Measurements from ENCODE around the gene STARD9.
"Not testable (repeated sequence)": the region's sequence is repeated elsewhere in the genome, so short reads cannot be mapped to it uniquely, and the experiment has no call there.

The STARD9 gene

GRCh38 chr15:42732095-42732827 is 156.9 kb downstream of the STARD9 start:
- FAIRE-seq: no peak

GRCh38 chr15:42733027-42733426 is 157.6 kb downstream of the STARD9 start:
- FAIRE-seq: no peak

GRCh38 chr15:42734076-42734672 is 158.8 kb downstream of the STARD9 start:
- FAIRE-seq: no peak

DNA sequence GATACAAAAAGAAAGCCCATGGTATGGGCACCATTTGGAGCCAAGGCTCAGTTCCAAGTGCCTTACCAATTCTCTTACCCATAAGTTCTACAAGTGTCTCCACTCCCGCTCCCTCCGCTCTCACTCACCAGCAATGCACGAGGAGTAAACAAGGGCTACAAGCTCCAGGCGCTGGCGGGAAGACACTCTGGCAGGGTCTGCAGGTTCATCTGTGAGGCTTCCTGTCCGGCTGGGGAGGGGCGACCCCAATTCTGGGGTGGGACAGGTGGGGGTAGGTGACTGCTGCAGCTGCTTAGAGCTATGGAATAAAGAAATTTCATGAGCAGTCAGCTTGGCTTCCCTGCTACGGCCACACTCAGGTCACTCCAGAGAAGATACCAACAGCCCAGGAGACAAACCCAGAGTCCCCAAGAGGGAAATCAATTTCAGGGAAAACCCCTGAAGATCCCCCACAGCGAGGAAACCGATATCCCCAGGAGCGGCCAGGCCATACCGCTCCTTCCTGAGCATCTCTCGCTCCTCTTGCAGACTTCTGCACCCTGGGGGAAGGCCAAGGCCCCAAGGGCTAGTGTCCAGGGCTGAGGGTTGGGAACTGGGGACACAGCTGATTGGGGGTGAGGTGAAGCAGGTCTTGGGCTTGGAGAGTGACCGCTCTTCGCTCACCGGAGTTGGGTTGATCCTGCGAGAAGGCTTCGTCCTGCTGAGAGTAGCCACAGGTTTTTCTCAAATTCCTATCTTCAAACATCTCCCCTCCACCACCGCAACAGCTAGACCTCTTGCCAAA is 160.2 kb downstream of the STARD9 start:
- no peak for FAIRE-seq

DNA sequence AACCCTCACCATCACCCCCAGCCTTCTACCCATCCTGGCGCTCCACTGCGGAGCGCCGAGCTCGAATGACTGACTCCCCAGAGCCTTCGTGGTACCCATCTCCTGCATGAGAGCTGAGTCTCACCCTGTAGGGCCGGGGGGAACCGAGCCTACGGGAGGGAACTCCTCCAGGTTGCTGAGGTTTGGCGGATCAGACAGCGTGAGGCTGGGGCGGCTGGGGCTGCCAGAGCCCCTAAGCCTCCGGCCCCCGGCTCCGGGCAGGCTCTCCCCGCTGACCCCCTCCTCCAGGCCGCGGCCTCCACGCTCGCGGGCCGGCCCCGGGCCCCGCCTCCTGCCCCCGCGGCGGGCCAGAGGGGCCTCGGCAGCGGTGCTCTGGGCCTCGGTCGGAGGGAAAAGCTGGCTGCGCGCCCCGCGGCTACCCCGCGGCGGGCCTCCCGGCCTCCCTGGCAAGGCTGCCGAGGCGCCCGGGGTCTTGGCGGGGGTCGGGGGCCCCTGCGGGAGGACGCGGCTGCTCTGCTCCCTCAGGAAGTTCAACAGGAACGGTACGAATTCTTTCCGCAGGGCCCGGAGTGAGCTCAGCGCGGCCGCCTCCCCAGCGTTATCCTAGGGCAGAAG is 160.9 kb downstream of the STARD9 start:
- no peak for FAIRE-seq

DNA sequence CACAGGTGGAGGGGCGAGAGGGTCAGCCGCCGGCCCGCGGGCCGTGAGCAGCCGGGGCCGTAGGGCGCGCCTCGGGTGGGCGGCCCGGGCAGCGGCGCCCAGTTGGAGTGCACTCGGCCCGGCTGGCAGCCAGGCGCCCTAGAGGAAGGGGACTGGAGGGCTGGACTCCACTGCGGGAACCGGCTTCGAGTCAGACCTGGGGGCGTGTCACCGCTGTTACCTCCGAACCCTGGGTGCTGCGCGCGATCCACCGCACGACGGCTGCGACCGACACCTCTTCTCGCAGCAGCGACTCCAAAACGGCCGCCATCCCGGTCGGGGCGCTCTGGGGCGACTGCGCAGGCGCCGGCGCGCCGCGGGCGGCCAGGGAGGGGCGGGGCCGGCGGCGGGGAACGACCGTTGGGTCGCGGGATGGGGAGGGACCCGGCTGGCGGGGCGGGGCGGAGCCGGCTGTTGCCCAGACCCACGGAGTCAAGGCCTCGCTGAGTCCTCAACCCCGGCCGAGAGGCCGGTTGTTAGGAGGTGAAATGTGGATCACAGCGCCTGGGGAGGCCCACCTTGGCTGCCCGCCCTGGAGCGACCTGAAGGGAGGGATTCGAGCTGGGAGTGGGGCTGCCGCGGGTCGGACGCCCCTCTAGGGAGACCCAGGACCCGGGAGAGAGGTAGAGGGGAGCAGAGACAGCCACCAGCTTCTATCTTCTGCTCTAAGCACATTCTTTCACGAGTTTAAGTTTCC is 161.6 kb downstream of the STARD9 start, which contains the start of gene CDAN1:
TSS of gene CDAN1 (minus strand) at position 336 of the 736 bp plus-strand sequence. CDS start at position 310, 26 bp downstream.
- no peak for FAIRE-seq

DNA sequence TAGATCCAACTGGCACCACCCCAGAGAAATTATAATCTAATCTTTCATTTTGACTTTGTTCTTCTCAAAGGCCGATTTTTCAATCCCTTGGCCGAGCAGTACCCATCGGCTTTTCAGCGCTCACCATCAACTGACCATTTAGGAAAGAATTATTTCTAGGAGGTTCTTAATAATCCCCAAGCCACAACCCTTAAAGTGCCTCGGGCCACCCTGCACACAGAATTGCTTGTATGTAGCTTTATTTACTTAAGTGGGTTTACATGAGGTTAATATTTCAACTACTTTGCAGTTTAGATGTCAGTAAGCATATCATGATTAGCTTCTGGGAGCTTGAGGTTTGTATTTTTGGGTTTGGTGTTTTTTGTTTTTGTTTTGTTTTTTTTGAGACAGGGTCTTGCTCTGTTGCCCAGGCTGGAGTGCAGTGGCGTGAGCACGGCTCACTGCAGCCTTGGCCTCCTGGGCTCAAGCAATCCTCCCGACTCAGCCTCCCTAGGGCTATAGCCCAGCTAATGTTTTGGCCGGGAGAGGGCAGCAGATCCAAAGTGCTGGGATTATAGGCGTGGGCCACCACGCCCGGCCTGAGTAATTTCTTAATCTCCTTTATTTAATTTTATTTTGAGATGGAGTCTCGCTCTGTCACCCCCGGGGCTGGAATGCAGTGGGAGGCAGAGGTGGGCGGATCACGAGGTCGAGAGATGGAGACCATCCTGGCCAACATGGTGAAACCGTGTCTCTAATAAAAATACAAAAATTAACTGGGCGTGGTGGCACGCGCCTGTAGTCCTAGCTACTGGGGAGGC is 162.3 kb downstream of the STARD9 start:
- no peak for FAIRE-seq

GRCh38 chr15:42741710-42742109 is 166.3 kb downstream of the STARD9 start:
- no peak for FAIRE-seq

- no peak for FAIRE-seq
These were observed 166.7 kb downstream of the STARD9 start for GRCh38 chr15:42742149-42742548.

- FAIRE-seq: no peak
These were observed 168.8 kb downstream of the STARD9 start for GRCh38 chr15:42744195-42744594.

DNA sequence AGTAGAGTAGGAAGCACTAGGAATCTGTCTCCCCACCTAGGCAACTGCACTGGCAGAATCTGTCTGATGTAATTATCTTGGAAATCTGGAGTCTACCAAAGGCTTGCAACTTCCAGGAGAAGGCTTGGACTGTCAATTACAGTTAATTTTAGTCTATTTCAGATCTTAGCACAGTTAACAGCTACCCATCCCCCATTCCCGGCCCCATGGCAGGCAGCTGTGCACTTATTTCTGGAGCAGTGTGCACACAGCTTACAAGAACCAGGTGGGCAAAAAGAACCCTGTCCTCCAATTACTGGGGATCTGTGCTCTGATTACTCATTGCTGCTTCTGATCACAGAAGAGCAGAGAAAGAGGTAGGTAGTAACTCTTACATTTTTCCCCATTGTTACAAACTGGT is 173.9 kb downstream of the STARD9 start:
- no peak for FAIRE-seq

DNA sequence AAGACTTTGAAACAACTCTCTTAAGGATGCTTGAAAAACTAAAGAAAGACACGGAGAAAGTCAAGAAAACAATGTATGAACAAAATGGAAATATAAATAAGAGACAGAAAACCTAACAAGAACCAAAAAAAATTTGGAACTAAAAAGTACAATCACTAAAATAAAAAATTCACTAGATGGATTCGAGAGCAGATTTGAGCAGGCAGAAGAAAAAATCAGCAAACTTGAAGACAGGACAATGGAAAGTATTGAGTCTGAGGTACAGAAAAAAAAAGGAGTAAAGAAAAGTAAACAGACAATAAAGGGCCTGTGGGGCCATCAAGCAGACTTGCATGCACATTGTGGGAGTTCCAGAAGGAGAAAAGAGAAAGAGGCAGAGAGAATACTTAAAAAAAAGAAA is 174.9 kb downstream of the STARD9 start:
- FAIRE-seq: no peak

DNA sequence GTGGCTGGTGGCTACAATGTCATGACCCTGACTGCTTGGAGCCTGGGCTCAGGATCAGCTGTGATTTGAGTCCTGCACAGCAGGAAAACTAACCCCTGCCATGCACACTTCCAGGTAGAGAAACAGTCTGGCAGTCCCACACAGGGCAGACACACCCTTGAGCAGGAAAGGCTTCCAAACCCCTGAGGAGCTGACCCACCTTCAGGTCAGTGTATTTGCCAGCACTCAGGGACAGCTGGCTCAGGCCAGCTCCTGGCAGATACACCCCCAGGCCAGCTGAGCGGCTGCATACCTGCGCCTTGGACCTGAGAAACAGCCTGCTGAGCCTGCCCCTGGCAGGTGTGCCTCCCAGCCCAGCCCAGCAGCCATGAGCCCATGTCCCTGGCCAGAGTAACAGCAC is 183.7 kb downstream of the STARD9 start:
- FAIRE-seq: no peak

- FAIRE-seq: no peak
These were observed 185.4 kb downstream of the STARD9 start for GRCh38 chr15:42760759-42761158.

DNA sequence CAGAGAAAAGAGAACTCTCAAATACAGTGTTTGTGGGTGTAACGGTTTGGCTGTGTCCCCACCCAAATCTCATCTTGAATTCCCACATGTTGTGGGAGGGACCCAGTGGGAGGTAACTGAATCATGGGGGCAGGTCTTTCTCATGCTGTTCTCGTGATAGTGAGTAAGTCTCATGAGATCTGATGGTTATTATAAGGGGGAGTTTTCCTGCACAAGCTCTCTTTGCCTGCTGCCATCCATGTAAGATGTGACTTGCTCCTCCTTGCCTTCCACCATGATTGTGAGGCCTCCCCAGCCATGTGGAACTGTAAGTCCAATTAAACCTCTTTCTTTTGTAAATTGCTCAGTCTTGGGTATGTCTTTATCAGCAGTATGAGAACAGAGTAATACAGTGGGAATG is 186.4 kb downstream of the STARD9 start:
- not testable (repeated sequence) for FAIRE-seq

GRCh38 chr15:42764154-42764731 is 188.8 kb downstream of the STARD9 start:
- FAIRE-seq: not testable (repeated sequence)

GRCh38 chr15:42766109-42766508 is 190.7 kb downstream of the STARD9 start:
- not testable (repeated sequence) for FAIRE-seq

All from islet of Langerhans (tissue), 1 donor.